Ascending aorta (tissue), 2 donors: Measurements from ENCODE around the gene UGT3A2. TPM values are rescaled to one million over a fixed set of nuclear protein-coding genes. Genes with fewer than 3 reads are reported as not detected.

ENCODE experiments used
- DNase-seq, 2 donors: peaks; one replicate each; pipeline ENCODE4 v3.0.0-alpha.2; 2019; ENCODE audit warnings: low spot score in 2 of 2
- H3K27ac ChIP-seq, 2 donors: fragments of 200-600 bp; sonication (generic); one replicate each; pipeline ENCODE4 v1.5.1; 2016 to 2017; ENCODE audit warnings: mild to moderate bottlenecking in 1 of 2
- H3K27me3 ChIP-seq: fragments of 200-600 bp; sonication (generic); one replicate; pipeline ENCODE4 v1.5.1; 2017
- H3K36me3 ChIP-seq, 2 donors: fragments of 200-600 bp; sonication (generic); one replicate each; pipeline ENCODE4 v1.5.1; 2016
- H3K4me1 ChIP-seq, 2 donors: fragments of 200-600 bp; sonication (generic); one replicate each; pipeline ENCODE4 v1.5.1; 2016 to 2017; ENCODE audit warnings: mild to moderate bottlenecking in 1 of 2
- H3K4me3 ChIP-seq, 2 donors: fragments of 200-600 bp; sonication (generic); one replicate each; pipeline ENCODE4 v1.5.1; 2016 to 2017; ENCODE audit warnings: mild to moderate bottlenecking in 1 of 2
- H3K9me3 ChIP-seq, 2 donors: fragments of 200-600 bp; sonication (generic); one replicate each; pipeline ENCODE4 v1.5.1; 2016
- intact Hi-C: fragments of 100-400 bp; cut with DNase I; formaldehyde crosslinking; loops from one replicate; pipeline ENCODE4 v1.15.1; 2023
- total RNA-seq: library from RNA; depleted of rRNA; stranded (reverse); fragments of >200 nt; gene quantifications from one replicate; pipeline ENCODE4 v1.1.0, GENCODE V29; 2016
- TF ChIP-seq, protein P1 (sequence below), 3 experiments: fragments of 200-600 bp in 2 of 3; fragments of 450-650 bp in 1 of 3; sonication (generic) in 2 of 3; IDR thresholded peaks; one replicate each; pipeline ENCODE4 v1.5.1; 2016 to 2019; ENCODE audit warnings: antibody characterized with exemption in 3 of 3, mild to moderate bottlenecking in 1 of 3, moderate library complexity in 1 of 3

The UGT3A2 gene
- total RNA-seq, 1 donor from 2014 or later: not detected

DNA sequence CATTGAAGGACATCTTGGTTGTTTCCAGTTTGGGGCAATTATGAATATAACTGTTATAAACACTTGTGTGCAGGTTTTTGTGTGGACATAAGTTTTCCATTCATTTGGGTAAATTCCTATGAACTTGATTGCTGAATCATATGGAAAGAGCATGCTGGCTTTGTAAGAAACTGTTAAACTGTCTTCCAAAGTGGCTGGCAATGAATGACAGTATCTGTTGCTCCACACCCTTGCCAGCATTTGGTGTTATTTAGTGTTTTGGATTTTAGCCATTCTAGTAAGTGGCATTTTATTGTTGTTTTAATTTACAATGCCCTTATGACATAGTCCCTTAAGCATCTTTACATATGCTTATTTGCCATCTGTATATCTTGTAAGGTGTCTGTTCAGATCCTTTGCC is 29.8 kb upstream of the UGT3A2 start:
- intact Hi-C loops: no loop called here
- Histone ChIP-seq H3K36me3 (no peaks in the 10 kb centered on the region), H3K4me3 (no peak overlapping the region), H3K9me3 (no peaks in the 10 kb centered on the region), H3K4me1 (no peaks in the 10 kb centered on the region), H3K27me3 (no peaks in the 10 kb centered on the region), H3K27ac (no peak overlapping the region)
- DNase-seq: no peak
- TF ChIP-seq, protein P1, sequence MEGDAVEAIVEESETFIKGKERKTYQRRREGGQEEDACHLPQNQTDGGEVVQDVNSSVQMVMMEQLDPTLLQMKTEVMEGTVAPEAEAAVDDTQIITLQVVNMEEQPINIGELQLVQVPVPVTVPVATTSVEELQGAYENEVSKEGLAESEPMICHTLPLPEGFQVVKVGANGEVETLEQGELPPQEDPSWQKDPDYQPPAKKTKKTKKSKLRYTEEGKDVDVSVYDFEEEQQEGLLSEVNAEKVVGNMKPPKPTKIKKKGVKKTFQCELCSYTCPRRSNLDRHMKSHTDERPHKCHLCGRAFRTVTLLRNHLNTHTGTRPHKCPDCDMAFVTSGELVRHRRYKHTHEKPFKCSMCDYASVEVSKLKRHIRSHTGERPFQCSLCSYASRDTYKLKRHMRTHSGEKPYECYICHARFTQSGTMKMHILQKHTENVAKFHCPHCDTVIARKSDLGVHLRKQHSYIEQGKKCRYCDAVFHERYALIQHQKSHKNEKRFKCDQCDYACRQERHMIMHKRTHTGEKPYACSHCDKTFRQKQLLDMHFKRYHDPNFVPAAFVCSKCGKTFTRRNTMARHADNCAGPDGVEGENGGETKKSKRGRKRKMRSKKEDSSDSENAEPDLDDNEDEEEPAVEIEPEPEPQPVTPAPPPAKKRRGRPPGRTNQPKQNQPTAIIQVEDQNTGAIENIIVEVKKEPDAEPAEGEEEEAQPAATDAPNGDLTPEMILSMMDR (IDR thresholded peaks at IDR 0.05): no peak

DNA sequence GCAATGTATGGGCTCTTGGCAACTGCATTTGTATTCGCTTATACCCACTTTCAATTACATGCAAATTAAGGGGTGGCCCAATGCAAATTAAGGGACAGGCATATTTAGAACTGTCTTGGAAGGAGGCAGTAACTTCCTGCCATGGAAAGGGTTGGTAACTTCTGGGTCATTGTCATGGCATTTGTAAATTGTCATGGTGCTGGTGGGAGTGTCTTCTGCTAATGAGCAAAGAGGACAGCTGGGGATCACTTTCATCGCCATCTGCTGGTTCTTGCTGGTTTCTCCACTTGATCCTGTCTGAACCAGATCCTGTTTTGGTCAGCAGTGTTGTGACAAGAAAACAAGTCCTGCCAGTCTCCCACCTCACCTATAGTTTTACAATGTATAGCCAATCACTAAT is 23.3 kb upstream of the UGT3A2 start:
- Histone ChIP-seq H3K36me3 (no peaks in the 10 kb centered on the region), H3K9me3 (no peaks in the 10 kb centered on the region), H3K27me3 (no peaks in the 10 kb centered on the region), H3K27ac (no peak overlapping the region), H3K4me3 (no peak overlapping the region), H3K4me1 (no peaks in the 10 kb centered on the region)
- TF ChIP-seq, protein P1 (IDR thresholded peaks at IDR 0.05): no peak
- intact Hi-C loops: no loop called here
- DNase-seq: no peak

DNA sequence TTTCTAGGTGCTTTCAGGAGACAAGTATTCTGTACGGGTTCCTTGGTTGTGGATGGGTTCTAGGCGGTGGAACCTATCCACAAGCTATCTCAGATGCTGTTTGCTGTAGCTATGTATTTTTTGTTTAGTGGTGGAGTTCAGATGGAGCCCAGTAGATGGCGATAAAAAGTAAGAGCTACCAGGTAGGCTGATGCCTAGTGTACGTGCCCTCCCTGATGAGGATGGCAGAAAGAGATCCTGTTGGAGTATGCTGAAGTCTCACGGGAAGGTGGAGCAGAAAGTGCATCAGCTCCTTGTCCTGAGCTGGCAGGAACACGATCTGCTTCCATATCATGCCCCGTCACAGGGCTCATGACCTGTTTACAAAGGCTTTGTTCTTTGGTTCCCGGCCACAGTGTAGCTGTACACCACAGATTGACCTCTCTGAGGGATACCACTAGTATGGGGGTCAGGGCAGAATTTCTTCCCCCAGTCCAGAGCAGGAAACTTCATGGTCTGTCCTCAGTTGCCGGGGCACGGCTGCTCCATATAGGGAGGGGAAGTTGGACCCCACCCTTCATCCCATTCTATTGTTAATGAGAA is 12.6 kb upstream of the UGT3A2 start:
- Histone ChIP-seq H3K27ac (no peak overlapping the region), H3K4me3 (no peak overlapping the region), H3K27me3 (no peaks in the 10 kb centered on the region), H3K4me1 (no peaks in the 10 kb centered on the region), H3K36me3 (no peaks in the 10 kb centered on the region), H3K9me3 (no peaks in the 10 kb centered on the region)
- TF ChIP-seq, protein P1 (IDR thresholded peaks at IDR 0.05): peak in 2 of 3 experiments; percentile 23 to 36
- intact Hi-C loops: no loop called here
- no peak for DNase-seq

DNA sequence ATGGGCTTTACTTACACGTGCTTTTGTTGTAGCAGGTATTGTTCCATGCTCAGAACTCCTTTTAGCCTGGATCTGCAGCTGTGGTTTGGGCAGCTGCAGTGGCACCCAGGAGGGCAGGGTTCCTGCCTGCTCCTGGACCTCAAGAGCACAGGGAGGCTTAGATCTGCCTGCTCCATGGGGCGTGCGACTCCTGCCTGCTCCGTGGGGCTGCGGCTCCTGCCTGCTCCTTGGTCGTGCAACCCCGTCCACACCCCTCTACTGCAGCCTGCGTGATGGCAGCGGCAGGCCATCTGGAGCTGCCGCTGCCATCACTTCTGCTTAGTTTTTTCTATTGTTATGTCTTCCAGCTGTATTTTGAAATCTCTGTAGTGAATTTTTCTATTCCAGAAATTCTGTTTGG is 11.7 kb upstream of the UGT3A2 start:
- Histone ChIP-seq H3K27ac (no peak overlapping the region), H3K9me3 (no peaks in the 10 kb centered on the region), H3K36me3 (no peaks in the 10 kb centered on the region), H3K4me1 (no peaks in the 10 kb centered on the region), H3K27me3 (no peaks in the 10 kb centered on the region), H3K4me3 (no peak overlapping the region)
- DNase-seq: no peak
- intact Hi-C loops: no loop called here
- TF ChIP-seq, protein P1 (IDR thresholded peaks at IDR 0.05): no peak

DNA sequence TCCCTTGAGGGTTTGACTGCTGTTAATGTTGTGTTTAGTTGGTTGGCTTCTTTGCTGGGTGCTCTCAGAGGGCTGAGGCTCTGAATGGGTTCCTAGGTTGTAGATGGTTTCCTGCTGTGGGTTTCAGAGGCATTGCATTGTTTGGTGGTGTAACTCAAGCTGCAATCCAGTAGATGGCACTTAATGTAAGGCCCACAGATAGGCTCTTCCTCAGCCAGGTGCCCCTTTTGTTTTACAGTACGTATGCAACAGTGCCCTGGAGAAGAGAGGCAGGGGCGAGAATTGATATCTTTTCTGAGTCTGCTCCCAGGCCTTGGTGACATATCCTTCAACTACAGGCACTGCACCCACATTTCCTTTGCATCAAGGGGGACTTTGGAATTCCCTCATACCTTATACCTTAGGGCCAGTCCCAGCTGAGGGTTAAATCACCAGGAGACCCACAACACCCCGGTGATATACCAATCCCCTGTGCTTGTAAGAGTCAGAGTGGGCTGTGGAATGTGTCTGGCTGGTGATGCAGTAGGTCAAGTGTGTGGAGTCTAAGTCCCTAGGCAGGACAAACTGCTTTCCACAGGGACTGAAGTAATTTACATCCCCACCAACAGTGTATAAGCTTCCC is 7.0 kb upstream of the UGT3A2 start:
- TF ChIP-seq, protein P1 (IDR thresholded peaks at IDR 0.05): no peak

More for the DNA sequence above, 7.0 kb upstream of the UGT3A2 start:
- intact Hi-C loops: no loop called here
- DNase-seq: no peak
- H3K27me3 ChIP-seq: no peaks in the 10 kb centered on the region
- no peak overlapping the region for H3K27ac ChIP-seq
- no peaks in the 10 kb centered on the region for H3K36me3 ChIP-seq
- no peak overlapping the region for H3K4me3 ChIP-seq
- no peaks in the 10 kb centered on the region for H3K9me3 ChIP-seq
- H3K4me1 ChIP-seq: no peaks in the 10 kb centered on the region
